Measurements from ENCODE around the gene ADAM10.
"Not testable (repeated sequence)": the region's sequence is repeated elsewhere in the genome, so short reads cannot be mapped to it uniquely, and the experiment has no call there.

The ADAM10 gene

DNA sequence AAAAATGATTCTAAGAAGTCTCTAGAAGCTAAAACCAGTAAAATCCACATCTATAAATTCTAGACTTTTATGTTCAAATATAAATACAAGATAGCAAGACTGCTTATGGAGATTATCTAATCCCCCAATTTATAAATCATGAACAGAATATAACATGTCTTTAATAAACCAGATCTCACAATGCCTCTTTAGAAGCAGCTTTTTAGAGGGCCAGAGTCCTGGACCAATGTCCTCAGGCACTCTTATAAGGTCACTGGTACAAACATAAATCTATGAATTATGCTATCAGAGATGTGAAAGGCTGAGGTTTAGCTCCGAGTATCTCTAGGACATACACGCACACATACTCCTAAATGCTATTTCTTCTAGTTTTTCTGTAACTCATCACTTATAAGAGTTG, 78.3 kb downstream of the ADAM10 start:
- no peak for DNase-seq (ENCODE audit: low spot score)

DNA sequence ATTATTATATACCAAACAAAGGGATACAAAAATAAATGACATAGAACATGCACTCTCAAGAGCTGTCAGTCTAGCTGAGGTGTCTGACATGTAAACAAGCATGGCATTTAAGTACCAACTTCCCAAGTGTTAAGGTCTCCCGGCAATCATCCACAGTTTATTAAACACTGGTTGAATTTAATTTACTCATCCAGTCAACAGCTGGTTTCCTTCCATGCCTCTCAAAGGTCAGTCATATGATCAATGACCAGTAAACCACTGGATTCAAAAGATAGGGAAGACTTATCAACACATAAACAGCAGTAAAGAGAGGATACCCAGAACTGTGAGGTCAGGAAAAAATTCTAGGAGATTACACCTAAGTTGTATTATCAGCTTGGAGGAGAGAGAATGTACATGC, 80.4 kb downstream of the ADAM10 start:
- DNase-seq (ENCODE audit: low spot score): no peak

DNA sequence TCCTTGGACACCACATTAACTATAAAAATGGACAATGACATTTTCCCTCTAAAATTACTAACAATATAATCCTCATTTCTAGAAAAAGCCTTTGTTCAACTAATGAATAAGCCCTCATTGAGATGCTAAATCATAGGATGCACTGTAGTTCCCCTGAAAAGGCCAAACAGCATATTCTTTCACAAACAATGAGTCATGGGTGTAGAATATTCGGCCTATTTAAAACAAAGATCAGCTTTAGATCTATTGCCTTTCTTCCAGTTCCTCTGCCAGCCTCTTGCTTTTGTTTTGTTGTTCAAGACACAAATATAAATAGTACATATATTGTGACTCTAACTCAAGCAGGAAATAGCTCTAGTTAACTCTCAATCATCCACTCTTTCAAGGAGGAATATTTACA, 82.5 kb downstream of the ADAM10 start:
- DNase-seq (ENCODE audit: low spot score): no peak

DNA sequence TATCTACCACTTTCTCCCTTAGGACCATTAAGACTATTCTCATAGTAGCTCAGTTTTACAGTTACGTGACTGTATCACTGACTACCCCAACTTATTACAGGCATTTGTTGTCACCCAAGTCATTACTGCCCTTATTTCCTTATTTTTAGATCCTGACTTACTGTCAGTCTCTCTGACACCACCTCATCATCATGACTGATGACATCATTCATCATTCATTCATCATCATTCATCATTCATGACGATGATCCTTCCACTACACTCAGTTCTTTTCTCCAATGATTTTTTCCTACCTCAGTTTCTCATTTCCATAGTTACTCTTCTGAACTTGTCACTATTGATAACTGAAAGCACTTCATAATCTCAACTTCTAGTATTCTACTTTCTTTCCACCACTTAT, 83.8 kb downstream of the ADAM10 start:
- no peak for DNase-seq (ENCODE audit: low spot score)

DNA sequence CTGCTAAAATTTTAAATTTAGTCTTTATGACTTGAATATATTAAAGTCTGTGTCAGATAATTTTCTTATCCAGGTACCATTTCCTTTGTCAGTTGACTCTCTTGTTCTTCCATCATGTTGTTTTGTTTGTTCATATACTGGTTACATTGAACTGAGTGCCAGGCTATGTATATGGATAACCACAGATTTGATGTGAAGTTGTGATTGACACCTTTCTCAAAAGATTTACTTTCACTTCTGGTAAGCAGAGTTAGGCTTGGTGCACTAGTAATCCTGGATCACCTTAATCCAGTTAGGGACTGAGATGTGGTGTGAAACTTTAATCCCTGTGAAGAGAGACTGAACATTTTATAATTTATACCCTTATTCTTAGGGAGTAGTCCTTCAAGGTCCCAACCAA, 99.4 kb downstream of the ADAM10 start:
- no peak for DNase-seq (ENCODE audit: low spot score)

DNA sequence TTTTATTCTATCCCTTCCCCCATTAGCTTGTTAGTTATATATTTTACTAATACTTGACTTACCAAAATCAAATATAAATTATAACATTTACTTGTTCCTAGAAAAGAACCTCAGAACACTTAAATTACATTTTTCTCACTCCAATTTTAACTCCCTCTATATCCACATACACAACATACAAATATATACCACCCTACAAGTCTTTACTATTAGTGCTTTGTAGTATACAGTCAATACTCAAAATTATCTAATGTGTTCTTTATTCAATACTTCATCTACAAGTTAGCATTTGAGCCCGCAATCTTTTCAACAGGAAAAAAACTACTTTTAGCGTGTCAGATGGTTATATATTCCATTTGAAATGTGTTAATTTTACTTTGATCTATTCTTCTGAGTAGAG, 100.3 kb downstream of the ADAM10 start:
- DNase-seq (ENCODE audit: low spot score): no peak

DNA sequence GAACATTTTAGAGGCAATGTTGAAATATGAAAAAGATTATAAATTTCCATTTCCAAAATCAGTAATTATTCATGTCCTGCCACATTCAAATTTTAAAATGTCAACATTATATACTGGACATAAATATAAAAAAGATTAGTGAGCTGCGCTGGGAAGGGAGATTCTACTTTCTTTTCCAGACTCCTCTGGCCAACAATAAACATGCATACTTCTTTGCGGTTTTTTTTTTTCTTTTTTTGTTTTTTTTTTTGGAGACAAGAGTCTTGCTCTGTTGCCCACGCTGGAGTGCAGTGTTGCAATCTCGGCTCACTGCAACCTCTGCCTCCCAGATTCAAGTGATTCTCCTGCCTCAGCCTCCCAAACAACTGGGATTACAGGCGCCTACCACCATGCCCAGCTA, 105.5 kb downstream of the ADAM10 start:
- DNase-seq (ENCODE audit: low spot score): no peak

DNA sequence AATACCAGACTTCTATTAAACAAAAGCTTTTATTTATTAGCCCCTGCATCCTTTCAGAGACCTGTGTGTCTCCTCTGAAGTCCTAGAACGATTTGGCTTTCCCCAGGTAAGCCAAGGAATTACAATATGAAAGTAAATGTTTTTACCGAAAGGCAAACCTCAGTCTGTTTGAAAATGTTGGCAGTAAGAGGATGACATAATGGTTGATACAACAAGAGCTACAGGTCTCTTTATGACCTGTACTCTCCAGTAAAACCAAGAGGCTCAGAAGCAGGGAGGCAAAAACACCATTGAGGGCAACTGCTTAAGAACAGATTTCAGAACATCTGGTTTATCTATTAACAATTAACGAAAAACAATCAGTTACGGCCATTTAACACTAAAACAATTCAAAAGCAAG, 107.8 kb downstream of the ADAM10 start:
- no peak for DNase-seq (ENCODE audit: low spot score)

DNA sequence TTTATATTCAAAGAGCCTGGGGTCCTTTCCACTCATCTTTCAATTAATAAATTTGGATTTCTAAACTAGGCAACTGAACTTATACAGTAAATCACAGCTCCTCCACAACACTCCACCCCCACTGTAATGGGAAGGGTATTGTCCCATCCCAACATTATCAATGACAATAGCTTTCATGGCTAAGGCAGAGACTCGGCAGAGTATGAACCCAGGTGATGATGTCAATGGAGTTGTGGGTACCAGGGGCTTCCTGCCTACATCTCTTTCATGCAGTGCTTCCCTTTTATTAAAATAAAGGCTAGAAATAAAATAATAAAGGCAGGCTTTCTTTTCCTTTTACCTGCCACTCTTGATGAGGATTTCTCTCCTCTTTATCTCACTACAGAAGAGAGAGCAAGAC, 109.5 kb downstream of the ADAM10 start:
- no peak for DNase-seq (ENCODE audit: low spot score)

DNA sequence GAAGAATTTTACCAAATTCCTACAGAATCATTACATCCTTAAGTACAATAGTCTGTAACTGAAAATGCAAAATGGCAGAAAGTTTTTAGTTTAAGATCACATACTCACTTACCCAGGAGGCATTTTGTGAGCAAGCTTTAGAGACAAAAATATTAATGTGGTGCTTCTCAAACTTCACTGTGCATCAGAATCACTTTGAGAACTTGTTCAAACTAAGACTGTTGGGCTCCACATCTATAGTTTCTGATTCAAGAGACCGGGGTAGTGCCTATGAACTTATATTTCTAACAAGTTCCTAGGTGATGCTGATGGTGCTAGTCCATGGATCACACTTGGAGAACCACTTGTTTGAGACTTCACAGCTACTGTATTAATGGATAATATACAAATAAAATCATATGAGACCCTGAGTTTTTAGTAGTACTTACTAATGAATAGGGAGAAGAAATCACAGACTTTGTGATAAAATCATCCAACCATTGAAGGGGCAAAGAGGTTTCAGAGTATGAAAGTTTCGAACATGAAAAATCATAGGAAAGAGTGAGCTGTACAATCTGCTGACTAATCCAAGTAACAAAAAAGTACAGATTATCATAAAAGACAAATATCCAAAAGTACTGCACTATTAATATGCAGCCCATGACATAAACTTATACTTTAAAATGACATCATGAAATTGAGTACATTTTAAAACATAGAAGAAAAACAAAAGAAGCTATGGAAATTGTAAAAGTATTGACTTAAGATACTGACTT, 110.3 kb downstream of the ADAM10 start:
- no peak for DNase-seq (ENCODE audit: low spot score)

DNA sequence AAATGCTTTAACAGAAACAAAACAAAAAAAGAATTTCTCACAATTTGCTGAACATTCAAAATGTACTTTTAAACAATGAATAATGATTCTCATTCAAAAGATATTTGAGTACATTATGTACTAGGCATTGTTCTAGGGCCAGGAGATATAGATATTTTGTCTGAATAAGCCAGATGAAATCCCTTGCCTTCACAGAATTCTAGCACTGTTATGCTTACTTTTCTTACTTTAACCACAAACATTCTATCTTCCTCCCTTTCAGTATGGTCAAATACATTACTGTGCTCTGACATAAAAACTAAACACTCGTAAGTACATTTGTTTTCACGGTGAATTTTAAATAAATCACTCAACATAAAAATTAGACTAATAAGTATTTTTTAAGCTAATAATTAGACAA, 116.7 kb downstream of the ADAM10 start:
- no peak for DNase-seq (ENCODE audit: low spot score)

DNA sequence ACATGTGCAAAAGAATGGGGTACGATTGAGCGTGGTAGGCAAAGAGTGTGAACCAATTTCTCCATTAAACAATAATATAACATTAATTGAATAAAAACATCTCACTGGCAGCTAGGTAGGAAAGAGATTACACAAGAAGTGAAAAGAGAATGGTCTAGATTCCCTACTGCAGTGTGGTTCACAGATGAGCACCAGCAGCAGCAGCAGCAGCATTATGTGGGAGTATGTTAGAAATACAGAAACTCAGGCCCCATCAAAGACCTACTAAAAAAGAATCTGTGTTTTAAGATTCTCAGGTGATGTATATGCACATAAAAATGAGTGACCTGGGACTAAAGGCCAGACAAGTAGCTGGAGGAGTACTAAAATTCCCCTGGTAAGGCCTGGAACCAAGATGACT, 118.2 kb downstream of the ADAM10 start:
- DNase-seq (ENCODE audit: low spot score): no peak

DNA sequence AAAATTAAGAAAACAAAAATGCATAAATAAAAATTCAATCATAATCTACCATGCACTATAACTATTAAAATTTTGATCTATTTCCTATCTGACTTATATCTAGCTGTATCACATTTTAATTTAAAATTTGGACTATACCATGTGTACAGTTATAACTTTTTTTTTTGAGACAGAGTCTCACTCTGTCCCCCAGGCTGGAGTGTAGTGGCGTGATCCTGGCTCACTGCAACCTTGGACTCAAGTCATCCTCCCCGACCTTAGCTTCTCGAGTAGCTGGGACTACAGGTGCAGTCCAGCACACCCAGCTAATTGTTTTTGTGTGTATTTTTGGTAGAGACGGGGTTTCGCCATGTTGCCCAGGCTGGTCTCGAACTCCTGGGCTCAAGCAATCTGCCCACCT, 119.9 kb downstream of the ADAM10 start:
- DNase-seq (ENCODE audit: low spot score): no peak

DNA sequence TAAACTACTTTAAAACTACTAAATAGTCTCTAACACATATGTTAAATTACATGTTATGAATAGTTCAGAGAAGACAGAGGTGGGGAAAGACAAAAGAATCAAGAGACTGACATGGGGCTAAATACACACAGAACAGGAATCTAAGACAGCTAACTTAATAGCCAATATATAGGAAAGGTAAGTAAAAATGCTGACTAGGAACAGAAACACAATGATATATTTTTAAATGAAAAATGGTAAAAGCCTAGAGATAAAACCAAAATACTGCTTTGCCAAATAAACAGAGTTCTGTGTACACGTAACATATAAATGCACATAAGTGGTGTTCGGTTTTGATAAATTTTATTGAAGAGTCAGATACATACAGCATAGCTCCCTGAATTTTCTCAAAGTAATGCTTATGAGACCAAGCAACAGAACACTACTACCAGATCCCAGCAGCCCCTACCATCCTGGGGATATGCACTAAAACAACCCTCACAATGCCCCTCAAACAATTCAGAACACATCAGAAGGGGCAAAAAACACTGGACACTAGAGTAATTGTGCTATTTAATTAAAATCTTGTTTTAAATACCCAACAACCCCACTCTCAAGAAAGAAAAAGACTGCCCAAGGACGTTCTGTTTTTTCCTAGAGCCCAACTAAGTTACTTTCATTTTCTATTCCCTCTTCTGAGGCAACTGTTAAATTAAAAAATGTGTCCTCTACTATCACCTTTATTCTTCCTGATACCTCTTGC, 121.1 kb downstream of the ADAM10 start:
- DNase-seq (ENCODE audit: low spot score): no peak

DNA sequence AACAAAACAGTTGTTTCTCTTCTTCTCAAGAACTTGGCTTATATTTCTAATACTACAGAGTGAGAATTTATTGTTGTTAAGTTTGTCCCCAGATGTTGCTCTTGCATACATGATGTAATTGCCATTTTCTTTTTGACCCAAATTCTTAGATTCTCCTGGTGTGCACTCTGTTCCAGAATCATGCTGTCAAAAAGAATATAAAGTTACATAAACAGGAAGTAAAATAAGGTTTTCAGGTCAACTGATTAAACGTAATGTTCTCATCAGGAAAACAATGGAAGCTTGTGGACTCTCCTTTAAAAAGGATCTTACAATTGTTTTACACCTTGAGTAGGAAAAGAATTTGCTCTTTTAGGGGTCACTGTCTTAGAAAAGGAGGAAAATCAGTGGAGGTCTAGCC, 121.8 kb downstream of the ADAM10 start:
- DNase-seq (ENCODE audit: low spot score): no peak

DNA sequence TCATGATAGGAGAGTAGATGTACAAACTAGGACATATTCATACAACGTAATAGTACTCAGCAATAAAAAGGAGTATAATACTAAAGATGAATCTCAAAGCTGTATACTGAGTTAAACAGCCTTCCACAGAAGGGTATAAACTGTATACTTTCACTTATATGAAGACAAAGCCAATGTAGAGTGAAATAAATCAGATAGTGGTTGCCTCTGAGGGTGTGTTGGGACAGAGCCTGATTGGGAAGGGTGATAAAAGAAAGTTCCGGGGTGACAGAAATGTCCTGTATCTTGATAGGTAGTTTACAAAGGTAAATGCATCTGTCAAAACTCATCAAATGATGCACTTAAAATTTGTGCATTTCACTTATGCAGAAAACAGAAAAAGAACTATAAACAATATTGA, 122.5 kb downstream of the ADAM10 start:
- no peak for DNase-seq (ENCODE audit: low spot score)

DNA sequence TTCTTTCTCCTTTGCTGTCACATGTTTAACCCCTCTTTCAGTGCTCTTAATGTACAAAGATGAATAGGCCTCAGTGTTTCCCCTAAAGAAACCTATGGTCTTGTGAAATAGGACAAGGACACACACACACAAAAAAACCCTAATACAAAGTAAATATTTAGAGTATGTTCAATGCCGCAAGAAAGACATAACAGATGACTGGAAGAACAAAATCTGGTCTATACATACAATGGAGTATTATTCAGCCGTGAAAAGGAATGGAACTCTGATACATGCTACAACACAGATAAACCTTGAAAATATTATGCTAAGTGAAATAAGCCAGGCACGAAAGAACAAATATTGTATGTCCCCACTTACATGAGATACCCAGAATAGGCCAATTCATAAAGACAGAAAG, 123.1 kb downstream of the ADAM10 start:
- DNase-seq (ENCODE audit: low spot score): no peak

DNA sequence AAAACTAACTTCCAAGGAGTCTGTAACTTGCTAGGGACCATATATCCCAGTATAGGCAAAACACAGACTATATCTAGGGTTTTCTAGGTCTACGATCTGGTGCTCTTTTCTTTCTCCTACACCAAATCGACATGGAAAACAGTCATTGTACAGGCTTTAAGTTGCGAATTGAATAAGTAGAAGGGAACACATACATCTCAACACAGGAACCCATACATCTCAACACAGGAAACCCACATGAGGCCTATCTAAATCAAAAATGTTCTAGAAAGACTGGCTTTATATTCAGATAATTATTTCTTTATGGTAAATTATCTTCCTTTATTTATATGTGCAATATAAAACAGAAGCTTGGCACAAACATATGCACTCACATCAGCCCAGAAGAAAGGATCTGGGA, 126.6 kb downstream of the ADAM10 start:
- no peak for DNase-seq (ENCODE audit: low spot score)

DNA sequence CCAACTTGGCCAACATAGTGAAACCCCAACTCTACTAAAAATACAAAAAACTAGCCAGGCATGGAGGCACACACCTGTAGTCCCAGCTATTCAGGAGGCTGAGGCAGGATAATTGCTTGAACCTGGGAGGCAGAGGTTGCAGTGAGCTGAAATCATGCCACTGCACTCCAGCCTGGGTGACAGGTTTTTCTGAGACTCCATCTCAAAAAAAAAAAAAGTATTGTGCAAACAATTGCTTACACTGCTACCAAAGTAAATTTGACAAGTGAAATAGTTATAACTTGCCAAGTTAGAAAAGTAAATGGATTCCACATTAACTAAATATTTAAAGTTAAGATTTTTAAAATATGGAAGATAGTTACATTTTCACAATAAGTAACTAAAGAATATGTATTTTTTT, 129.2 kb downstream of the ADAM10 start:
- DNase-seq (ENCODE audit: low spot score): not testable (repeated sequence)

DNA sequence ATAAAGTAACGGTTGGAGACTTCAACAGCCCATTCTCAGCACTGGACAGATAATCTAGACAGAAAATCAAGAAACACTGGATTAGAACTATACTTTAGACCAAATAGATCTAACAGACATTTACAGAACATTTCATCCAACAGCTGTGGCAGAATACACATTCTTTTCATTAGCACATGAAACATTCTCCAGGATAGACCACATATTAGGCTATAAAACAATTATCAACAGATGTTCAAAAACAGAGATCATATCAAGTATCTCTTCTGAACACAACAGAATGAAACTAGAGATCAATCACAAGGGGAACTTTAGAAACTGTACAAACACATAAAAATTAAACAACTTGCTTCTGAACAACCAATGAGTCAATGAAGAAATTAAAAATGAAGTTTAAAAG, 133.3 kb downstream of the ADAM10 start:
- DNase-seq (ENCODE audit: low spot score): no peak

DNA sequence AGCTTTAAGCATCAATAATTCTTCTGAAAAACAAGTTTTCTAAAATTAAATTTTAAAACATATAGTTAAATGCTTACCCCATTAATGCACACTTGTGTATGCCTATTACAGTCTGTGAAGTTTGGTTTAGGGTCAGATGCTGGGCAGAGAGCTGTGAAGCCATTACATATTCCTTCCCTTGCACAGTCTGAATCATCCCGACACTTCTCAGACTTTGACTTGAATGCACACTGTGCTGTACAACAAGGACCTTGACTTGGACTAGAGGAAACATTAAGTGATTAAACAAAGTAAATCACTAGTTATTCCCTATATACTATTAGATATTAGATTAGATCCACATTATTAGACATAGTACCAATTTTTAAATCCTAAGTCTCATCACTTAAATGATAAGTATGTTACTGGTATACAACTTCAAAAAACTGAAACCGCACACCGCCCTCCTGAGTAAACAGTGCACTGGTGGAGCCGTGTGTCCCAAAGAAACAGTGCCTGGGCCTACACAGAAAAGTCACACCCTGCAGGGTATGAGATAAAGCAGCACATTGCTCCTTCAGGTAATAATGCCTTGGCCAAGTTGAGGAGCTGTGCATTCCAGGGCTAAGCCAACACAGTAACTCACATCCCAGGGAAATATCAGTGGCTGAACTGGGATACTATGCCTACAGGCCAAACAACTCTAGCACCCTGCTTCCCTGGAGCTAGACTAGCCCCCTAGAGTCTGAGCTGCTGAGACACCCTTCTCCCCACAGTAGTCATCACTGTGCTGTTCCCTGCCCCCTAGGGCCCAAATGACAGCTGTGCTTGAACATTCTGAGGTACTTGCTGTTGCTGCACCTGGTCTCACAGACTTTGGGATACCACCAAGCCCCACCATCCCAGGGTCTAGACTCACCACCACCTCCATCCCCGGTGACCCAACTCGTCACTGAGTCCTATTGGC, 137.5 kb downstream of the ADAM10 start:
- DNase-seq (ENCODE audit: low spot score): no peak

DNA sequence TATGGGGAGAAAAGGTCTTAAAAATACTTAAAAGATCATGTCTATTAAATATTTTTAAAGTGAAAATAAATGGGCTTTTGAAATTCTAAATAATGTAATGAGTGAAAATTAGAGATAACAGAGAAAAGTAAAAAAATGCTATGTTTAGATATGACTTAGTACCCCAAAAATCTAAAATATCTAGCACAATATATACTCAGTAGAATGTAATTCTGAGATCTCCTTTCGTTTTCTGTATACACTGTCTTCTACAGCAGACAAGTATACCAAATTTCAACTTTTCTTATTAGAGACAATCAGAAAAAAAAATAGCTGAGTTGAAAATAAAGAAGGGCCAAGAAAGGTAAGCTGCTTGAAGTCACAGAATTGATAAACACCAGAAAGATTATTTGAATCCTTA, 140.8 kb downstream of the ADAM10 start:
- no peak for DNase-seq (ENCODE audit: low spot score)

DNA sequence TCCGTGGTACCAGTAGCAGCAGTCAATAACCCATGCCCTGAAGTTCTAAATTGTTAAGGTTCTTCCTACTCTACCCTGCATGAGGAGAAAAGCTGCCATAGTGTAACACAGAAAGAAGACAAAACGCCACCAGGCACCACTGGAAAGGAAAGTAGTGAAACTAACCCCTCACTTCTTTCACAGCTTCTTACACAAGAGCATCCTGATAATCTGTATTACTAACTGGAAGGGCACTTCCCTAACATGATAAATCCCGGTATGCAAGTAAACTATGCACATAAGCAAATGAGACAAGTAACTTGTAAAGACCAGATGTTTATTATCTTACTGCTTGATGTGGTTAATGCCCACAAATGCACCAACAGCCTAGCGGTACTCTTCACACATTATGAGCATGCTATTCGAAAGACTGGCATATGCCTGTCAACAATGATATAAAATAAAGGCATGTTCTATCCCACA, 141.3 kb downstream of the ADAM10 start:
- peak; percentile 70 for DNase-seq (ENCODE audit: low spot score)
